HG03095 (cell line): Measurements from ENCODE around the gene NUP50.
"Not testable (repeated sequence)": the region's sequence is repeated elsewhere in the genome, so short reads cannot be mapped to it uniquely, and the experiment has no call there.

Source experiments
- ATAC-seq: cut with Tn5 transposase; IDR thresholded peaks from one replicate; pipeline ENCODE4 v1.9.1; 2021; ENCODE audit warnings: moderate library complexity; ENCODE audit not compliant: unreplicated experiment

Gene NUP50

GRCh38 chr22:45159652-45160462, 3.9 kb upstream of the NUP50 start:
- no peak for ATAC-seq

DNA sequence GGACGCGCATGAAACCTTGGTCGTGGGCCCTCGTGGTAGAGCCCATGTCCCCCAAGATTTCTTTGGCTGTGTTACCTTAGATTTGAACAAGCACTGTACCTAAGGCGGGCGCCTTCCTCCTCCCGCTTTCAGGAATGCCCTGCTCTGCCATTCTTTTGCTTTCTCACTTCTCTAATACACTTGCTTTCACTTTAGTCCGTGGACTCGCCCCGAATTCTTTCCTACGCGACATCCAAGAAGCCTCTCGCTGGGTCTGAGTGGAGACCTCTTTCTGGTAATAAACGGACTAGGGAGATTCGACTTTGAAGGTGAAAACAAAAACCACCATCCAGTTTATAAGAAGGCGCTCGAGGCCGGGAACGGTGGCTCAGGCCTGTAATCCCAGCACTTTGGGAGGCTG, 1.2 kb upstream of the NUP50 start:
- no peak for ATAC-seq

DNA sequence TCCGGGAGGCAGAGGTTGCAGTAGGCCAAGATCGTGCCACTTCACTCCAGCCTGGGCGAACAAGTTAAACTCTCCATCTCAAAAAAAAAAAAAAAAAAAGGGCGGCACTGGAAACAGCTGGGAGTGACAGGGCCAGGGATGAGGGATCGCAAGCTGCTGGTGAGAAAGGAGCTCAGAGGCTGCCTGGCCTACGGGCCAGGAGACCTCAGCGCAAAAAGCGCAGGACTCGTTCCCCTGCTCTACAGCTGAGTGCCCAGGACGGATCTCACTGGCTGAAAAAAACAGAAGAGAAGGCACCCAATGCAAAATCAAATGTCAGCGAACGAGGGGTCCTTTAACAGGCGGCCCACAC, 650 bp upstream of the NUP50 start:
- ATAC-seq = no peak

GRCh38 chr22:45164270-45165088, 754 bp downstream of the NUP50 start:
- peak; percentile 24 for ATAC-seq

- ATAC-seq = no peak
Measured at GRCh38 chr22:45166932-45167331, 3.2 kb downstream of the NUP50 start.

DNA sequence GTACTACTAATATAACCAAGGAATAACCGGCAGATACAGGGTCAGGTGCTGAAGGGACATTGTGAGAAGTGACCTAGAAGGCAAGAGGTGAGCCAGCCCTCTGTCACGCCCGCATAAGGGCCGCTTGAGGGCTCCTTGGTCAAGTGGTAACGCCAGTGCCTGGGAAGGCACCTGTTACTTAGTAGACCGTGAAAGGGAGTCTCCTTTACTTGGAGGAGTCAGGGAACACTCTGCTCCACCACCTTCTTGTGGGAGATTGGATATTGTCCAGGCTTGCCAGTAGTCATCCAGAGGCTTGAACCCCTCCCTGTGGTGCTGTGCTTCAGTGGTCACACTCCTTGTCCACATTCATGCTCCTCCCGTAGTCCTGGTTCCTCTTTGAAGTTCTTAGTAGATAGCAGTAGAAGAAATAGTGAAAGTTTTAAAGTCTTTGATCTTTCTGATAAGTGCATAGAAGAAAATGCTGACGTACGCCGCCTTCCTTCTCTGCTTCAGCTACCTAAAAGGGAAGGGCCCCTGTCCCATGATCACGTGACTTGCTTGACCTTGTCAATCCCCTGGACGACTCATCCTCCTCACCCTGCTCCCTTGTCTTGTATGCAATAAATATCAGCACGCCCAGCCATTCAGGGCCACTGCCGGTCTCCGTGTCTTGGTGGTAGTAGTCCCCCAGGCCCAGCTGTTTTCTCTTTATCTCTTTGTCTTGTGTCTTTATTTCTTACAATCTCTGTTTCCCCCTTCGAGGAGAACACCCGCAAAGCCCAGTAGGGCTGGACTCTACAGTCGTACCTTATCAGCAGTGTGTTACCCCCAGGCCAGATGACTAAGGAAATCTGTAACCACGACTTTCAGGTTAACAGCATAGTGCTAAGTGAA, 6.1 kb downstream of the NUP50 start:
- no peak for ATAC-seq

GRCh38 chr22:45171830-45172229, 8.1 kb downstream of the NUP50 start:
- no peak for ATAC-seq

DNA sequence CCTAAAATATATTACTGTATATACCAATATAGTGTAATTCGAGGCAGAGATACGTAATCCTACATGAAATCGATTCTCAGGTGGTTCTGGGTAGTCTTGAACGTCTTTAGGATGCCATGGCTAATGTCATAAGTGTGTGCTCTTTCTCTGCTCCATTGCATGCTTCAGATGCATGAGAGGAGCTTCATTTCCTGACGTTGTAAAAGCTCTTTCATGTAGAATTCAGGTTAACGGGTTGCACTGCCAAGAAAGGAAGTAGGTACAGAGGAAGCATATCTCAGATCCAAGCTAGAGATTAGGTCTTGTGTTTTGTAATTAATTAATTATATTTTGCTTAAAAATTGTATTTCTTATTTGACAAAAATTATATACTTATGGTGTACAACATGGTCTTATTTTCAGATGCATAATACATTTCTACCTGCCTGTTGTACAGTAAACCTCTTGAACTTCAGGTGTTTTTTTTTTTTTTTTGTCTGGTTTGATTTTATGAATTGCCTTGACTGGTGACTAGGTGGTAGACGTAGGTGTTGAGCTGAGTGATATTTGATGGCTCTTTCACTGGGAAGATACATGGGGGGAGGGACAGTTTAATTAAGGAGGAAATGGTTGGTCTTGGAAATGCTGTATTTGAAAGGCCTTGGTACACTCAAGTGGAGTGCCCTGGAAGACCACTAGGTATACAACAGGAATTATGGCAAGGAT, 9.3 kb downstream of the NUP50 start:
- ATAC-seq = no peak

DNA sequence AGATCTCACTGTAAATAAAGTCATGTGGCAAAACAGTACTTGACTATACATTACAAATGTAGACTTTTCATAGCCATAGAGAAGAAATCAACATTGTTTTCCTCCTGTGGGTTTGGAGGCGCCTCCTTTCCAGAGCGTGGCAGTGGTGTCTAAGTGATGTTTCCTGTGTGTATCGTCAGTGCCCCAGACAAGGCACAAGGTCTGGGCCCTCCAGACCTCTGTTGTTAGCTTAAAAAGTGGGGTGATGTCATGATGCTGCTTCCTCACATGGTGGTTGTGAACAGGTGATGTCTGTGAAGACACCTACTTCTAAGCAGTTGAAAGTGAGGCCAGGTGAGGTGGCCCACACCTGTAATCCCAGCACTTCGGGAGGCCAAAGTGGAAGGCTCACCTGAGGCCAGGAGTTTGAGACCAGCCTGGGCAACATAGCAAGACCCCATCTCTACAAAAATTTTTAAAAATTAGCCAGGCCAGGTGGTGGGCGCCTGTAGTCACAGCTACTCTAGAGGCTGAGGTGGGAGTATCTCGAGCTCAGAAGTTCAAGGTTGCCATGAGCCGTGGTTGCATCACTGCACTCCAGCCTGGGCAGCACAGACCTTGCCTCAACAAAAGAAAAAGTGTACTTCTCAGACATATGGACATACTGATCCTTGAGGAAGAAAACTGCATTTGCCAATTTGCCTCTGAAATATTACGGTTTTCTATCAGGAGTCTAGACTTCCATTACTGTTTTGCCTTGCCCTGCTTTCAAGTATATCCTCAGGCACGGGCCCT, 15.7 kb downstream of the NUP50 start:
- no peak for ATAC-seq

DNA sequence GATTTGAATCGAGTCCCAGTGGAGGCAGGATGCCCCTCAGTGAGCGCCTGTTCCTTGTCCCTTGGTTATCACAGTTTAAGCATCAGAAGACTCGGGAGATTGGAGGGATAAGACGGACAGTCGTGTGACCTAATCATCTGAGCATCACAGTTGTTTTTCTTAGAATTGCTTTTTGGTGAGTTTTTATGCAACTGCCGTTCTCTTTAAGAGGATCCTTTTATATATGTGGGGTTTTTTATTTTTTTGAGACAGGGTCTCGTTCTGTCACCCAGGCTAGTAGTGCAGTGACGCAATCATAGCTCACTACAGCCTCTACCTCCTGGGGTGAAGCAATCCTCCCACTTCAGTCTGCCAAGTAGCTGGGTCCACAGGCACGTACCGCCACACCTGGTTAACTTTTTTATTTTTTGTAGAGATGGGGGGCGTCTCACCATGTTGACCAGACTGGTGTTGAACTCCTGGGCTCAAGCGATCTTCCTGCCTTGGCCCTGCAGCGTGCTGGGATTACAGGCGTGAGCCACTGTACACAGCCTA, 16.5 kb downstream of the NUP50 start:
- no peak for ATAC-seq

DNA sequence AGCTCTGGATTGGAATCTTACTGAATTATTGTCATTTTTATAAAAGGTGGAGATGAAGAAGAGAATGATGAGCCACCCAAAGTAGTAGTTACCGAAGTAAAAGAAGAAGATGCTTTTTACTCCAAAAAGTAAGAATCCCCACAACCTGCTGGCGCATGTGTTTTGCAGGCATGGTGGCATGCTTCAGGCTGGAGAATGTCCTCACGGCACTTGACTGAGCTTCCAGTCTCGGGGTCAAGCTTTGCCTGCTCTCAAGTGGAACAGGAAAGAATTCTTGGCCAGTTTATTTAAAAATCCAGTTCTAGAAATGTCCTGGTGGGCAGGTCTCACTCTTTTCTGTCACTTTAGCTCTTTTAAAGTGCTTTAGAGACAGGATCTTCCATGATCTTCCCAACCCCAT, 17.5 kb downstream of the NUP50 start:
- ATAC-seq = no peak

- ATAC-seq = no peak
Measured at GRCh38 chr22:45181766-45182165, 18.0 kb downstream of the NUP50 start.

DNA sequence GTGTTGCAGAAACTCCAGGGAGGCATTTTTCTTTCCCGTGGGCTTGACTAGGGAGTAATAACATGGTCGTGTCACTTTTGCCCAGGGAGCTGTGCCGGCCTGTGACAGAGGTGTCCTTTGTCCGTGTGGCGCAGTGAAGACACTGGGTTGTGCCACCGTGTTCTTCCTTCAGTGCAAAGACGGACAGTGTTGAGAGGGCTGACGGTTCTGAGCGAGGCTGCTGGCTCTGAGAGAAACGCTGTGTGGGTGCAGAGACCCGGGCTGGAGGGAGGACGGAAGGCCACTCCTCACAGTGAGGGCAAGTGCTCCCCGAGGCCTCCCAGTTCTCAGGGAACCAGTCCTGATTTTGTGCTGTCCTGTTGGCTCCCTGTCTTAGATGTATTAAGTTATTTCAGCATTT, 20.2 kb downstream of the NUP50 start:
- ATAC-seq = no peak

DNA sequence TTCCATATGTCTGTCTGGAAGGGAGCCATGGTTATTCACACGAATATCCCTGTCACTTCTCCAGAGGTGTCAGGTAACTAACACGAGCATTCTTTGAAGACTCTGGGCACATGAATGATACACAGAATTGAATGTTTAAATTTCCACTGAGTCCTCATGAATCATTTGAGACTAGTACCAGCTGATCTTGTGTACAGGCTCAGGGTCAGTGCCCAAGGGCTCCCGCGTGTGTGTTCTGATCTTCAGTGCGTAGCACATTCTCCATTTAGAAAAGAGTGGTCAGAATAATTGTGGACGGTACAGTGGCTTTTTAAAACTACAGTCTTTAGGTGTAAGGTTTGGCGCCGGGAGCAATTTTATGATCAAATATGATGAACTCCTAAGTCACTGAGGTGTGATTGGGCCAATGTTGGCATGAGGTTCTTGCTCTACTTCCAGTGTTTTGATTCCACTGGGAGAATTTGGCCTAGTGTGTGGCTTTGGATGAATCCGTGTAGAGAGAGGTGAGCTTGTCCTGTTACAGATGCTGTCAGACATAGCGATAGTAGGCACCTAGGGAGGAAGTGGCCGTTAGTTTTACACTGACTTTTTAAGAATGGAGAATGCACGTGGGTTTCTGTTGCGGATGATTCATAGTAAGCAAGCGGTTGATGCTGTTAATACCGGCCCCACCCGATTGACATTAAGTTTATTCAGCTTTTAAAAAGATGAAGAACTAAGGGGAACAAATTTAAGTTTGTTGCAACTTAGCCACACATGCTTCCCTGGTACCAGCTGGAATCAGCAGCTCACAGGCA, 22.2 kb downstream of the NUP50 start:
- ATAC-seq = no peak

DNA sequence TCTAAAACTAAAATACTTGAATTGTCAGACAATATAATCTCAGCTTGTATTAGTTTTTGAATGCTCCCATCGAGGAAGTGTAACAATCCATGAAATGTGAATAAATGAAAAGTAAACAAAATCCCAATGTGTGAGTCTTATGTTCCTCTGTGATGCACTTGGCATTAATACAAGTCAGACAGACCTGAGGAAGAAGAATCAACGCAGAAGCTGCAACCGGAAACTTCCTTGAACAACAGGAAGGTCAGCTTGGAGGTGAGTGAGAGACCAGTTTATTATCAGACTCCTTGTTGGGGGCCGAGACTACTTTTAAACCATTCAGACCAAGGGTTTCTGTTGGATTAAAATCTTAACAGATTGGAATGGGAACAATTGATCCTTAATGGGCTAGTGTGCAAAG, 24.2 kb downstream of the NUP50 start:
- ATAC-seq = no peak

DNA sequence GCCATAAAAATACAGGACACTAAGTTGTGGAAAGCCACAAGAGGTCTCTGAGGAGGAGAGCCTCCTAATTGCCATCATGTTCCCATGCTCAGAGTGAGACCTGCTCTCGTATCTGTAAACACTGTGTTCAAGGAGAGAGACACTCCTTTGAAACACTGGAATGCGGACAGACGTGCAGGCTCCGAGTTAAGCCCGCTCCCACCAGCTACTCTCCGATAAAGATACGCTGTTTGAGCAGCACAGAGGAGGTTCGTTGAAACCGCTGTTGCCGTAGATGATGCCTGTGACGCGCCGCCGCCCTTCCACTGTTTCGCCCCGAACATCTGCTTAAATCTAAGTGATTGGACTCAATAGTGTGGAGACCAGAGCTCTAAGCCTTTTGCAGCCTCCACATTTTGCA, 25.1 kb downstream of the NUP50 start:
- ATAC-seq = no peak

GRCh38 chr22:45190202-45190872, 26.6 kb downstream of the NUP50 start:
- no peak for ATAC-seq

DNA sequence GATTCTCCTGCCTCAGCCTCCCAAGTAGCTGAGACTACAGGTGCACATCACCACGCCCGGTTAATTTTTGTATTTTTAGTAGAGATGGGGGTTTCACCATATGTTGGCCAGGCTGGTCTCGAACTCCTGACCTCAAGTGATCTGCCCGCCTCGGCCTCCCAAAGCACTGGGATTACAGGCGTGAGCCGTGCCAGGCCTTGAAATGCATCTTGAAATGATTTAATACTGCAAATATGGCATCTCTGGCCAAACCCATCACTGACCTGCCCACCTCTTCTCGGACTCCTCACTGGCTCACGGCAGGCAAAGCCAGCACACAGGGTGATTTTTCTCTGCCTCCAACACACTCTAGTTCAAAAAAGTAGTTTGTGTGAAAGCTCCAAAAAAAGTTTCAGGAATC, 28.0 kb downstream of the NUP50 start:
- ATAC-seq = not testable (repeated sequence)
